HepG2 (cell line): ENCODE data around the gene PLEKHA3. TPM values are rescaled to one million over a fixed set of nuclear protein-coding genes. Genes with fewer than 3 reads are reported as not detected.

Experiments used
- ATAC-seq: fragments of 200-7000 bp; cut with Tn5 transposase; 3 replicates; pipeline ENCODE4 v1.9.1; 2020; ENCODE audit warnings: mild to moderate bottlenecking, moderate library complexity
- BruUV-seq: library from RNA; stranded (reverse); fragments of 400-500 nt; replicated peaks from 2 replicates; lab custom pipeline; 2021; lab: Mats Ljungman, UMichigan
- CTCF ChIA-PET: fragments of 300-600 bp; formaldehyde crosslinking; extraction: SDS; loops from one replicate; lab custom pipeline; 2021; ENCODE audit warnings: low total read pairs, inconsistent platforms, low intra/inter-chr PET ratio; lab: Yijun Ruan, JAX
- POLR2A ChIA-PET: fragments of 350-600 bp; sonication (Branson Sonifier 250); formaldehyde crosslinking; loops from one replicate; lab custom pipeline; 2020; ENCODE audit warnings: antibody characterized with exemption, inconsistent platforms; lab: Yijun Ruan, JAX
- DNase-seq: peaks from one replicate; pipeline ENCODE4 v3.0.0-alpha.2; 2015; ENCODE audit warnings: low spot score
- FAIRE-seq: peaks from 3 replicates; lab custom pipeline; 2011; peaks lifted over from hg19 to GRCh38; lab: Jason Lieb, UNC
- H2AFZ ChIP-seq: one replicate; pipeline ENCODE4 v1.6.1; 2011; ENCODE audit warnings: low read length, inconsistent platforms
- H3K27ac ChIP-seq: fragments of 300-600 bp; 3 replicates; pipeline ENCODE4 v1.8.0; 2011; ENCODE audit warnings: mixed run types, mild to moderate bottlenecking, mixed read lengths, low read length, inconsistent platforms; ENCODE audit not compliant: insufficient read depth; ENCODE audit errors: extremely low read length
- H3K27me3 ChIP-seq, 2 experiments: fragments of 200-600 bp in 1 of 2; 2 replicates in 1 of 2; 3 replicates in 1 of 2; pipeline versions ENCODE4 v1.6.0 to v1.8.0; 2011; ENCODE audit warnings: low read length in 2 of 2, mild to moderate bottlenecking in 2 of 2, moderate library complexity in 2 of 2, inconsistent platforms in 1 of 2; ENCODE audit not compliant: insufficient read depth in 2 of 2, control insufficient read depth in 1 of 2
- H3K36me3 ChIP-seq, 2 experiments: fragments of 200-600 bp in 1 of 2; replicated peaks in 1 of 2; 2 replicates in 1 of 2; 3 replicates in 1 of 2; pipeline versions ENCODE4 v1.5.1 to v1.8.0; 2011; ENCODE audit warnings: low read length in 2 of 2, inconsistent platforms in 1 of 2; ENCODE audit not compliant: insufficient read depth in 2 of 2, control insufficient read depth in 1 of 2
- H3K4me1 ChIP-seq: 2 replicates; pipeline ENCODE4 v1.5.1; 2012; ENCODE audit warnings: low read length, inconsistent platforms; ENCODE audit not compliant: insufficient read depth
- H3K4me2 ChIP-seq: 2 replicates; pipeline ENCODE4 v1.6.0; 2011; ENCODE audit warnings: low read depth, low read length, inconsistent platforms
- H3K4me3 ChIP-seq, 3 experiments: fragments of 200-600 bp in 1 of 3; sonication (generic), shearing (Covaris generic) in 1 of 3; replicated peaks in 1 of 3; 2 replicates each; pipeline ENCODE4 v1.5.1; 2011 to 2016; ENCODE audit warnings: low read length in 3 of 3, inconsistent platforms in 2 of 3, low read depth in 2 of 3, mild to moderate bottlenecking in 2 of 3, control low read depth in 1 of 3, mixed read lengths in 1 of 3; ENCODE audit not compliant: insufficient read depth in 1 of 3
- H3K79me2 ChIP-seq: one replicate; pipeline ENCODE4 v1.6.1; 2011; ENCODE audit warnings: low read length, inconsistent platforms; ENCODE audit not compliant: insufficient read depth
- H3K9ac ChIP-seq: 2 replicates; pipeline ENCODE4 v1.6.0; 2011; ENCODE audit warnings: mild to moderate bottlenecking, low read depth, low read length, inconsistent platforms; ENCODE audit not compliant: insufficient read depth
- H3K9me3 ChIP-seq: 2 replicates; pipeline ENCODE4 v1.5.1; 2012; ENCODE audit warnings: mild to moderate bottlenecking, low read length
- H4K20me1 ChIP-seq: 2 replicates; pipeline ENCODE4 v1.6.0; 2011; ENCODE audit warnings: inconsistent platforms, mild to moderate bottlenecking, low read length, moderate library complexity; ENCODE audit not compliant: insufficient read depth
- CBX1 ChIP-seq: IDR thresholded peaks from one replicate; pipeline ENCODE4 v1.6.1; 2016; ENCODE audit warnings: antibody characterized with exemption, low read depth
- FOSL2 ChIP-seq: sonication (generic); formaldehyde crosslinking; IDR thresholded peaks from 2 replicates; pipeline ENCODE4 v1.4.0; 2020; ENCODE audit warnings: missing genetic modification reagents
- FOXK1 ChIP-seq: sonication (generic); formaldehyde crosslinking; IDR thresholded peaks from 2 replicates; pipeline ENCODE4 v1.4.0; 2020; ENCODE audit warnings: low read depth, missing genetic modification reagents, borderline replicate concordance
- HOMEZ ChIP-seq: IDR thresholded peaks from 2 replicates; pipeline ENCODE4 v1.6.1; 2016; ENCODE audit warnings: low read depth
- MTF2 ChIP-seq: sonication (generic); formaldehyde crosslinking; IDR thresholded peaks from 2 replicates; pipeline ENCODE4 v1.5.0; 2020; ENCODE audit warnings: missing genetic modification reagents, borderline replicate concordance
- NFE2L1 ChIP-seq: sonication (generic); formaldehyde crosslinking; IDR thresholded peaks from 2 replicates; pipeline ENCODE4 v1.4.0; 2020; ENCODE audit warnings: missing genetic modification reagents, mild to moderate bottlenecking, borderline replicate concordance
- TEF ChIP-seq: sonication (generic); formaldehyde crosslinking; IDR thresholded peaks from 2 replicates; pipeline ENCODE4 v1.5.0; 2020; ENCODE audit warnings: missing genetic modification reagents
- TRIM24 ChIP-seq: sonication (generic); formaldehyde crosslinking; IDR thresholded peaks from 2 replicates; pipeline ENCODE4 v1.8.0; 2022; ENCODE audit warnings: mild to moderate bottlenecking, missing genetic modification reagents
- ZBTB1 ChIP-seq: sonication (generic); formaldehyde crosslinking; IDR thresholded peaks from 2 replicates; pipeline ENCODE4 v1.4.0; 2020; ENCODE audit warnings: missing genetic modification reagents, borderline replicate concordance
- ZNF318 ChIP-seq: sonication (generic); formaldehyde crosslinking; IDR thresholded peaks from 2 replicates; pipeline ENCODE4 v1.4.0; 2020; ENCODE audit warnings: mild to moderate bottlenecking, missing genetic modification reagents
- ZNF430 ChIP-seq: sonication (generic); formaldehyde crosslinking; IDR thresholded peaks from 2 replicates; pipeline ENCODE4 v1.9.0; 2021; ENCODE audit warnings: mild to moderate bottlenecking, missing genetic modification reagents
- ZNF558 ChIP-seq: sonication (generic); formaldehyde crosslinking; IDR thresholded peaks from 2 replicates; pipeline ENCODE4 v1.9.0; 2022; ENCODE audit warnings: mild to moderate bottlenecking, missing genetic modification reagents, borderline replicate concordance
- WGBS: methylation state at CpG from one replicate; pipeline ENCODE4 v1.1.6; 2017; ENCODE audit warnings: low lambda C conversion rate; 5-methylcytosine and 5-hydroxymethylcytosine counted together
- in situ Hi-C: cut with HindIII; loops from 2 replicates; pipeline ENCODE4 v1.10.0; 2017; ENCODE audit warnings: low pct_unique_long_range_greater_than_20kb; ENCODE audit not compliant: extremely low pct_ligation_motif_present
- intact Hi-C: fragments of 100-400 bp; cut with micrococcal nuclease; formaldehyde crosslinking; loops from one replicate; pipeline ENCODE4 v1.10.0; 2022; ENCODE audit not compliant: unreplicated experiment
- polyA plus RNA-seq, 8 experiments: library from polyadenylated mRNA; depleted of rRNA in 3 of 8; stranded (reverse) in 7 of 8; unstranded in 1 of 8; fragments of >200 nt; fragmentation: Illumina TruSeq in 4 of 8; extraction: Trizol in 4 of 8; gene quantifications; 2 replicates each; pipeline versions ENCODE4 v1.2.1 to v1.2.3, GENCODE V29; 2011 to 2016; ENCODE audit warnings: low read depth in 4 of 8, missing spikeins in 1 of 8, mixed read lengths in 1 of 8; ENCODE audit not compliant: insufficient read depth in 1 of 8
- total RNA-seq, 5 experiments: library from RNA; depleted of rRNA; stranded (reverse); fragments of >200 nt; fragmentation: Illumina TruSeq; extraction: Trizol; gene quantifications; 2 replicates each; pipeline ENCODE4 v1.2.3, GENCODE V29; 2016; ENCODE audit warnings: low read depth in 1 of 5

Gene PLEKHA3
- total and polyA plus RNA-seq, 2 of the 13 experiments (the other 11 are each of a cell fraction or from before 2014, with no cell fraction given) = 11.7 to 23.1 TPM

GRCh38 chr2:178508646-178509045, 28.4 kb downstream of the PLEKHA3 start:
- H3K36me3 ChIP-seq = peaks cover 6 to 24% of the 10 kb centered on the region in 2 experiments; a peak in 4 of 5 replicates
- DNase-seq = no peak
- H3K27ac ChIP-seq = no peak overlapping the region
- H3K27me3 ChIP-seq = no peaks in the 10 kb centered on the region
- H3K9ac ChIP-seq = no peak overlapping the region
- BruUV-seq = no TSS peak
- in situ Hi-C loops = no loop called here
- peaks cover 9% of the 10 kb centered on the region for H3K4me1 ChIP-seq
- TF ChIP-seq CBX1 = no peak
- TF ChIP-seq FOSL2 (CRISPR knock-in tag) = no peak
- TF ChIP-seq HOMEZ (CRISPR knock-in tag) = no peak
- TF ChIP-seq TRIM24 = no peak
- no peak for TF ChIP-seq ZBTB1
- no peak for TF ChIP-seq TEF (CRISPR knock-in tag)
- no peak for TF ChIP-seq MTF2
- no peak for TF ChIP-seq ZNF430 (CRISPR knock-in tag)
- no peak for TF ChIP-seq ZNF318 (CRISPR knock-in tag)
- TF ChIP-seq NFE2L1 (CRISPR knock-in tag) = no peak
- TF ChIP-seq ZNF558 = no peak
- TF ChIP-seq FOXK1 (CRISPR knock-in tag) = no peak
- ChIA-PET CTCF (no interaction called here), POLR2A (no interaction called here)
- intact Hi-C loops = no loop called here
- no peak overlapping the region for H2AFZ ChIP-seq
- FAIRE-seq = no peak
- H3K4me3 ChIP-seq = no peak overlapping the region
- no peak for ATAC-seq
- H4K20me1 ChIP-seq = no peaks in the 10 kb centered on the region
- WGBS = 98% methylated on average over 2 of the region's 2 CpGs
- no peaks in the 10 kb centered on the region for H3K79me2 ChIP-seq
- H3K4me2 ChIP-seq = no peak overlapping the region
- H3K9me3 ChIP-seq = no peaks in the 10 kb centered on the region
